Psoas muscle (tissue), 8 donors: ENCODE results near the gene SLC25A19. TPM values are rescaled to one million over a fixed set of nuclear protein-coding genes. Genes with fewer than 3 reads are reported as not detected.

Source experiments
- ATAC-seq, 4 donors: fragments of 200-7000 bp; cut with Tn5 transposase; one replicate each; pipeline ENCODE4 v1.9.1; 2020; ENCODE audit warnings: moderate library complexity in 3 of 4, mild to moderate bottlenecking in 2 of 4
- DNase-seq, 2 donors: peaks; one replicate each; pipeline ENCODE4 v3.0.0-alpha.2; 2020
- H3K27ac ChIP-seq: fragments of 200-600 bp; one replicate; pipeline ENCODE4 v1.8.0; 2022
- H3K27me3 ChIP-seq, 3 donors: fragments of 200-600 bp in 1 of 3; one replicate each; pipeline versions ENCODE4 v1.6.1 to v1.8.0; 2013 to 2022; ENCODE audit warnings: low read length in 2 of 3, mild to moderate bottlenecking in 2 of 3, moderate library complexity in 1 of 3; ENCODE audit not compliant: insufficient read depth in 3 of 3
- H3K36me3 ChIP-seq, 2 donors: fragments of 200-600 bp in 1 of 2; one replicate each; pipeline versions ENCODE4 v1.6.1 to v1.8.0; 2013 to 2022; ENCODE audit warnings: low read depth in 1 of 2, mild to moderate bottlenecking in 1 of 2, moderate library complexity in 1 of 2; ENCODE audit not compliant: insufficient read depth in 1 of 2
- H3K4me1 ChIP-seq: fragments of 200-600 bp; one replicate; pipeline ENCODE4 v1.8.0; 2022
- H3K4me3 ChIP-seq: fragments of 200-600 bp; one replicate; pipeline ENCODE4 v1.8.0; 2022; ENCODE audit warnings: mild to moderate bottlenecking
- H3K9me3 ChIP-seq: fragments of 200-600 bp; one replicate; pipeline ENCODE4 v1.8.0; 2022
- CTCF ChIP-seq: fragments of 200-600 bp; IDR thresholded peaks from one replicate; pipeline ENCODE4 v1.8.0; 2022; ENCODE audit warnings: antibody characterized with exemption
- WGBS, 3 donors: extraction: QIAGEN DNeasy Blood & Tissue Kit; methylation state at CpG; one replicate each; pipeline versions ENCODE4 v1.1.6 to v1.1.7; 2013; 5-methylcytosine and 5-hydroxymethylcytosine counted together
- intact Hi-C, 2 donors: fragments of 100-400 bp; cut with DNase I; formaldehyde crosslinking; loops; one replicate each; pipeline versions ENCODE4 v1.11.0 to v1.14.2; 2022
- polyA plus RNA-seq, 3 donors: library from polyadenylated mRNA; stranded (reverse); fragments of 200-250 nt; gene quantifications; one replicate each; pipeline ENCODE4 v1.2.3, GENCODE V29; 2013
- total RNA-seq, 4 donors: library from RNA; stranded (reverse); fragmentation: NEBNext Ultra II Directional in 2 of 4; extraction: Animal tissue kit (Norgen Biotek cat#: 25700) in 2 of 4; gene quantifications; one replicate each; pipeline versions ENCODE4 v1.2.1 to v1.2.4, GENCODE V29; 2021 to 2023
- donor health status: healthy with polysubstance abuse.
- donor health status: DM: no; HTN: no; CAD: no; lungs with moderate emphysema.
- donor health status: Bipolar disorder and iron deficiency.
- donor health status: healthy.
- donor health status: DM: yes; HTN: yes; CAD: no.
- donor health status: DM: no; HTN: no; CAD: no.
- donor health status: DM: no; HTN: no; CAD: no.
- donor health status: DM: yes; HTN: yes; CAD: no.

Gene SLC25A19
- total and polyA plus RNA-seq, 7 donors = 11.3 to 52.7 (median 24.9) TPM

- Histone ChIP-seq H3K4me1 (no peaks in the 10 kb centered on the region), H3K4me3 (no peak overlapping the region), H3K36me3 (peaks cover 3 to 92% of the 10 kb centered on the region in 2 donors), H3K27ac (no peak overlapping the region), H3K9me3 (no peaks in the 10 kb centered on the region), H3K27me3 (no peaks in the 10 kb centered on the region)
- intact Hi-C loops = no loop called here
- WGBS, 3 donors = 62 to 71% (median 70%) methylated on average over 2 of the region's 2 CpGs
- peak in 1 of 2 donors; percentile 23 for DNase-seq
- TF ChIP-seq CTCF = no peak
- ATAC-seq = peak in 2 of 4 donors; percentile 17 to 27
These were observed 60.9 kb downstream of the SLC25A19 start for GRCh38 chr17:75228305-75228704.

GRCh38 chr17:75227729-75228128 is 61.5 kb downstream of the SLC25A19 start:
- H3K4me1 ChIP-seq = no peaks in the 10 kb centered on the region
- H3K36me3 ChIP-seq = peaks cover 3 to 92% of the 10 kb centered on the region in 2 donors
- no peak for TF ChIP-seq CTCF
- intact Hi-C loops = no loop called here
- H3K27me3 ChIP-seq = no peaks in the 10 kb centered on the region
- DNase-seq (peak in 1 of 2 donors; percentile 18), ATAC-seq (no peak)
- H3K27ac ChIP-seq = no peak overlapping the region
- 85 to 93% (median 86%) methylated on average over 5 of the region's 5 CpGs for WGBS, 3 donors
- H3K4me3 ChIP-seq = no peak overlapping the region
- no peaks in the 10 kb centered on the region for H3K9me3 ChIP-seq

- H3K36me3 ChIP-seq = peaks cover 3 to 88% of the 10 kb centered on the region in 2 donors
- H3K4me1 ChIP-seq = no peaks in the 10 kb centered on the region
- no peaks in the 10 kb centered on the region for H3K27me3 ChIP-seq
- no peaks in the 10 kb centered on the region for H3K9me3 ChIP-seq
- ATAC-seq (no peak), DNase-seq (no peak)
- no peak overlapping the region for H3K27ac ChIP-seq
- WGBS, 3 donors = 67 to 75% (median 70%) methylated on average over 14 of the region's 14 CpGs
- no peak for TF ChIP-seq CTCF
- no peak overlapping the region for H3K4me3 ChIP-seq
- intact Hi-C loops = no loop called here
These were observed 64.2 kb downstream of the SLC25A19 start for GRCh38 chr17:75225016-75225415.

Other genes starting within 250 kb of the SLC25A19 start
- gene ATP5PD, start 242.5 kb downstream of the SLC25A19 start, total RNA-seq = 100 to 1,000 TPM; 409 to 577 (median 500) TPM
- 100 to 1,000 TPM; 619 to 931 (median 653) TPM for gene ATP5PD, start 242.5 kb downstream of the SLC25A19 start, polyA plus RNA-seq
- gene KCTD2, start 242.2 kb downstream of the SLC25A19 start, total RNA-seq = 10 to 100 TPM; 29.2 to 38.7 (median 35.2) TPM
- gene KCTD2, start 242.2 kb downstream of the SLC25A19 start, polyA plus RNA-seq = 10 to 100 TPM; 26.9 to 71.2 (median 29.7) TPM
- gene SLC16A5, start 201.5 kb downstream of the SLC25A19 start, total RNA-seq = 10 to 100 TPM in 1 of 4 donors, 1 to 10 TPM in 3; 5.6 to 10.7 (median 8.1) TPM
- 1 to 10 TPM; 1.2 to 4.5 (median 3.8) TPM for gene SLC16A5, start 201.5 kb downstream of the SLC25A19 start, polyA plus RNA-seq
- gene ARMC7, start 179.5 kb downstream of the SLC25A19 start, total RNA-seq = 1 to 10 TPM; 2.7 to 7.0 (median 3.6) TPM
- gene ARMC7, start 179.5 kb downstream of the SLC25A19 start, polyA plus RNA-seq = 1 to 10 TPM; 3.3 to 6.4 (median 4.9) TPM
- 10 to 100 TPM; 16.4 to 44.2 (median 29.4) TPM for gene NT5C, start 157.7 kb downstream of the SLC25A19 start, total RNA-seq
- gene NT5C, start 157.7 kb downstream of the SLC25A19 start, polyA plus RNA-seq = 10 to 100 TPM; 19.7 to 84.0 (median 56.3) TPM
- gene JPT1, start 134.9 kb downstream of the SLC25A19 start, total RNA-seq = 100 to 1,000 TPM in 2 of 4 donors, 10 to 100 TPM in 2; 50.1 to 232 (median 85.0) TPM
- gene JPT1, start 134.9 kb downstream of the SLC25A19 start, polyA plus RNA-seq = 100 to 1,000 TPM in 1 of 3 donors, 10 to 100 TPM in 2; 79.2 to 164 (median 92.6) TPM
- 100 to 1,000 TPM; 161 to 203 (median 185) TPM for gene SUMO2, start 106.5 kb downstream of the SLC25A19 start, total RNA-seq
- 10 to 100 TPM; 50.1 to 60.4 (median 56.2) TPM for gene SUMO2, start 106.5 kb downstream of the SLC25A19 start, polyA plus RNA-seq
- 10 to 100 TPM; 19.3 to 32.9 (median 22.0) TPM for gene NUP85, start 83.8 kb downstream of the SLC25A19 start, total RNA-seq
- 10 to 100 TPM; 15.1 to 24.7 (median 17.1) TPM for gene NUP85, start 83.8 kb downstream of the SLC25A19 start, polyA plus RNA-seq
- gene GGA3, start 27.8 kb downstream of the SLC25A19 start, total RNA-seq = 10 to 100 TPM; 21.3 to 40.6 (median 30.2) TPM
- gene GGA3, start 27.8 kb downstream of the SLC25A19 start, polyA plus RNA-seq = 10 to 100 TPM; 13.8 to 37.4 (median 27.3) TPM
- gene MRPS7, start 27.6 kb downstream of the SLC25A19 start, total RNA-seq = 100 to 1,000 TPM; 105 to 161 (median 131) TPM
- 100 to 1,000 TPM in 2 of 3 donors, 10 to 100 TPM in 1; 98.2 to 165 (median 122) TPM for gene MRPS7, start 27.6 kb downstream of the SLC25A19 start, polyA plus RNA-seq
- 10 to 100 TPM; 19.2 to 45.8 (median 37.6) TPM for gene MIF4GD, start 18.2 kb downstream of the SLC25A19 start, total RNA-seq
- gene MIF4GD, start 18.2 kb downstream of the SLC25A19 start, polyA plus RNA-seq = 10 to 100 TPM; 27.9 to 44.8 (median 32.2) TPM
- gene GRB2, start 116.2 kb upstream of the SLC25A19 start, total RNA-seq = 10 to 100 TPM; 49.1 to 71.6 (median 58.1) TPM
- 10 to 100 TPM; 39.5 to 70.9 (median 66.1) TPM for gene GRB2, start 116.2 kb upstream of the SLC25A19 start, polyA plus RNA-seq
- gene TMEM94, start 167.2 kb upstream of the SLC25A19 start, total RNA-seq = 10 to 100 TPM; 43.4 to 64.3 (median 49.6) TPM
- 10 to 100 TPM; 18.7 to 48.5 (median 29.6) TPM for gene TMEM94, start 167.2 kb upstream of the SLC25A19 start, polyA plus RNA-seq
- gene CASKIN2, start 226.1 kb upstream of the SLC25A19 start, total RNA-seq = 10 to 100 TPM; 26.3 to 33.5 (median 28.3) TPM
- gene CASKIN2, start 226.1 kb upstream of the SLC25A19 start, polyA plus RNA-seq = 10 to 100 TPM in 1 of 3 donors, 1 to 10 TPM in 2; 8.2 to 11.0 (median 8.9) TPM
- 1 to 10 TPM; 5.7 to 9.7 (median 8.2) TPM for gene TSEN54, start 227.1 kb upstream of the SLC25A19 start, total RNA-seq
- gene TSEN54, start 227.1 kb upstream of the SLC25A19 start, polyA plus RNA-seq = 10 to 100 TPM; 10.1 to 14.9 (median 11.3) TPM
- 1 to 10 TPM; 1.4 to 3.3 (median 1.5) TPM for gene LLGL2, start 236.3 kb upstream of the SLC25A19 start, total RNA-seq
- 1 to 10 TPM; 1.4 to 1.9 (median 1.4) TPM for gene LLGL2, start 236.3 kb upstream of the SLC25A19 start, polyA plus RNA-seq